H9 (cell line): Measurements from ENCODE around the gene EXOC1L. TPM values are rescaled to one million over a fixed set of nuclear protein-coding genes. Genes with fewer than 3 reads are reported as not detected.
A peak's percentile ranks its signal among the peaks of the same experiment; 100 is the strongest.

Experiments used
- DNase-seq: peaks from one replicate; pipeline ENCODE4 v3.0.0-alpha.2; 2017
- H2AFZ ChIP-seq: one replicate; pipeline ENCODE4 v1.6.1; 2013; ENCODE audit warnings: mild to moderate bottlenecking, low read length, control low read depth, moderate library complexity
- H2AK5ac ChIP-seq: 2 replicates; pipeline ENCODE4 v1.6.1; 2013; ENCODE audit warnings: low read length, control low read depth, mixed read lengths; ENCODE audit not compliant: insufficient read length
- H2BK120ac ChIP-seq: one replicate; pipeline ENCODE4 v1.6.1; 2013; ENCODE audit warnings: low read depth, mild to moderate bottlenecking, low read length, control low read depth, inconsistent platforms; ENCODE audit not compliant: poor library complexity, severe bottlenecking
- H2BK12ac ChIP-seq: 2 replicates; pipeline ENCODE4 v1.6.1; 2013; ENCODE audit warnings: low read length, control low read depth, mixed read lengths, low read depth; ENCODE audit not compliant: insufficient read length
- H2BK15ac ChIP-seq: 2 replicates; pipeline ENCODE4 v1.6.1; 2013; ENCODE audit warnings: low read depth, low read length, control low read depth
- H2BK20ac ChIP-seq: one replicate; pipeline ENCODE4 v1.6.1; 2013; ENCODE audit warnings: low read depth, mild to moderate bottlenecking, low read length, control low read depth, inconsistent platforms; ENCODE audit not compliant: poor library complexity, severe bottlenecking
- H2BK5ac ChIP-seq: 2 replicates; pipeline ENCODE4 v1.6.1; 2013; ENCODE audit warnings: low read length, control low read depth, mixed read lengths; ENCODE audit not compliant: insufficient read length
- H3K14ac ChIP-seq: 2 replicates; pipeline ENCODE4 v1.6.1; 2013; ENCODE audit warnings: low read length, control low read depth; ENCODE audit not compliant: insufficient read depth
- H3K18ac ChIP-seq: 2 replicates; pipeline ENCODE4 v1.6.1; 2013; ENCODE audit warnings: low read depth, mild to moderate bottlenecking, mixed read lengths, low read length, control low read depth; ENCODE audit not compliant: insufficient read length
- H3K23ac ChIP-seq: 2 replicates; pipeline ENCODE4 v1.6.1; 2013; ENCODE audit warnings: low read length, control low read depth, mixed read lengths, low read depth; ENCODE audit not compliant: insufficient read length
- H3K23me2 ChIP-seq: 2 replicates; pipeline ENCODE4 v1.6.1; 2013; ENCODE audit warnings: low read depth, mild to moderate bottlenecking, mixed read lengths, low read length, control low read depth; ENCODE audit not compliant: insufficient read length, poor library complexity, severe bottlenecking
- H3K27ac ChIP-seq: 2 replicates; pipeline ENCODE4 v1.5.1; 2013; ENCODE audit warnings: low read length, control low read depth, mixed read lengths, low read depth; ENCODE audit not compliant: insufficient read length
- H3K27me3 ChIP-seq: 2 replicates; pipeline ENCODE4 v1.6.1; 2013; ENCODE audit warnings: low read length, control low read depth, inconsistent platforms; ENCODE audit not compliant: insufficient read depth
- H3K4ac ChIP-seq: 2 replicates; pipeline ENCODE4 v1.6.1; 2013; ENCODE audit warnings: low read depth, mild to moderate bottlenecking, control low read depth, inconsistent platforms, low read length, moderate library complexity
- H3K4me1 ChIP-seq: 2 replicates; pipeline ENCODE4 v1.6.1; 2013; ENCODE audit warnings: low read length, control low read depth, inconsistent platforms; ENCODE audit not compliant: insufficient read depth
- H3K4me2 ChIP-seq: 2 replicates; pipeline ENCODE4 v1.6.1; 2013; ENCODE audit warnings: low read length, control low read depth, mixed read lengths; ENCODE audit not compliant: insufficient read length, insufficient read depth
- H3K56ac ChIP-seq: 2 replicates; pipeline ENCODE4 v1.6.1; 2013; ENCODE audit warnings: low read depth, mild to moderate bottlenecking, mixed read lengths, low read length, control low read depth; ENCODE audit not compliant: insufficient read length
- H3K79me1 ChIP-seq: 2 replicates; pipeline ENCODE4 v1.6.1; 2013; ENCODE audit warnings: low read depth, mild to moderate bottlenecking, moderate library complexity, low read length, control low read depth, inconsistent platforms; ENCODE audit not compliant: insufficient read depth, poor library complexity, severe bottlenecking
- H3K79me2 ChIP-seq: 2 replicates; pipeline ENCODE4 v1.6.1; 2013; ENCODE audit warnings: low read length, control low read depth, inconsistent platforms; ENCODE audit not compliant: insufficient read depth
- H3K9ac ChIP-seq: 2 replicates; pipeline ENCODE4 v1.6.1; 2013; ENCODE audit warnings: low read length, control low read depth, mixed read lengths; ENCODE audit not compliant: insufficient read length; ENCODE audit errors: extremely low read depth
- H3K9me3 ChIP-seq: one replicate; pipeline ENCODE4 v1.6.1; 2013; ENCODE audit warnings: low read depth, low read length, inconsistent platforms; ENCODE audit not compliant: control insufficient read depth
- H3T11ph ChIP-seq: one replicate; pipeline ENCODE4 v1.6.1; 2013; ENCODE audit warnings: mild to moderate bottlenecking, low read length, control low read depth, inconsistent platforms
- H4K20me1 ChIP-seq: one replicate; pipeline ENCODE4 v1.6.1; 2013; ENCODE audit not compliant: control insufficient read depth, insufficient read length, insufficient read depth
- H4K5ac ChIP-seq: 2 replicates; pipeline ENCODE4 v1.6.1; 2013; ENCODE audit warnings: low read depth, mild to moderate bottlenecking, mixed read lengths, low read length, control low read depth; ENCODE audit not compliant: insufficient read length
- H4K8ac ChIP-seq: replicated peaks from 2 replicates; pipeline ENCODE4 v1.6.1; 2013; ENCODE audit warnings: low read length, control low read depth, mixed read lengths, low read depth; ENCODE audit not compliant: insufficient read length
- H4K91ac ChIP-seq: 2 replicates; pipeline ENCODE4 v1.6.1; 2013; ENCODE audit warnings: low read depth, mild to moderate bottlenecking, moderate library complexity, mixed read lengths, low read length, control low read depth; ENCODE audit not compliant: insufficient read length
- H3K27ac Mint-ChIP-seq, 3 experiments: 2 replicates in 2 of 3; 3 replicates in 1 of 3; pipeline ENCODE4 v1.8.0; 2020 to 2021; ENCODE audit warnings: mixed read lengths in 3 of 3, mild to moderate bottlenecking in 1 of 3, moderate library complexity in 1 of 3
- H3K27me3 Mint-ChIP-seq: 2 replicates; pipeline ENCODE4 v1.8.0; 2021; ENCODE audit warnings: low read depth, mild to moderate bottlenecking, moderate library complexity, mixed read lengths
- H3K36me3 Mint-ChIP-seq, 3 experiments: 2 replicates in 2 of 3; 3 replicates in 1 of 3; pipeline ENCODE4 v1.8.0; 2020 to 2021; ENCODE audit warnings: low read depth in 3 of 3, mixed read lengths in 3 of 3; ENCODE audit not compliant: insufficient read depth in 1 of 3
- H3K4me1 Mint-ChIP-seq, 2 experiments: 2 replicates each; pipeline ENCODE4 v1.8.0; 2020; ENCODE audit warnings: mixed read lengths in 2 of 2
- H3K4me3 Mint-ChIP-seq, 2 experiments: 2 replicates in 1 of 2; 3 replicates in 1 of 2; pipeline ENCODE4 v1.8.0; 2020 to 2021; ENCODE audit warnings: mild to moderate bottlenecking in 2 of 2, mixed read lengths in 2 of 2, moderate library complexity in 1 of 2
- H3K9me3 Mint-ChIP-seq, 2 experiments: 2 replicates in 1 of 2; 3 replicates in 1 of 2; pipeline ENCODE4 v1.8.0; 2020; ENCODE audit warnings: mild to moderate bottlenecking in 2 of 2, mixed read lengths in 2 of 2, moderate library complexity in 1 of 2
- CTCF ChIP-seq: fragments of 200-600 bp; sonication (generic); conservative IDR thresholded peaks from 3 replicates; pipeline ENCODE4 v1.8.0; 2021; ENCODE audit warnings: antibody characterized with exemption, mild to moderate bottlenecking
- WGBS: extraction: QIAGEN DNeasy Blood & Tissue Kit; methylation state at CpG from one replicate; pipeline ENCODE4 v1.1.7; 2013; ENCODE audit warnings: missing lambda C conversion rate, low lambda C conversion rate, mixed read lengths; ENCODE audit not compliant: insufficient read length; ENCODE audit errors: extremely low coverage; 5-methylcytosine and 5-hydroxymethylcytosine counted together
- total RNA-seq: library from RNA; stranded (reverse); gene quantifications from 2 replicates; pipeline ENCODE4 v1.2.1, GENCODE V29; 2021

EXOC1L gene
- total RNA-seq, 1 experiment from 2014 or later: not detected

GRCh38 chr4:55866973-55867574 is 47.5 kb downstream of the EXOC1L start:
- Histone ChIP-seq H2AK5ac (no peak overlapping the region), H3K56ac (no peak overlapping the region), H3K18ac (no peak overlapping the region), H4K8ac (no peak overlapping the region), H3K79me2 (no peaks in the 10 kb centered on the region), H3K27ac (no peak overlapping the region), H3K4me1 (no peaks in the 10 kb centered on the region), H3K79me1 (no peaks in the 10 kb centered on the region), H3K23me2 (no peaks in the 10 kb centered on the region), H3T11ph (no peak overlapping the region), H3K14ac (no peak overlapping the region), H3K4me2 (no peak overlapping the region), H4K20me1 (no peaks in the 10 kb centered on the region), H4K91ac (no peak overlapping the region), H4K5ac (no peak overlapping the region), H3K9me3 (no peaks in the 10 kb centered on the region), H2AFZ (no peak overlapping the region), H2BK15ac (no peak overlapping the region), H3K4ac (no peak overlapping the region), H2BK20ac (no peak overlapping the region), H2BK120ac (no peak overlapping the region), H3K9ac (no peak overlapping the region), H2BK12ac (no peak overlapping the region), H3K27me3 (no peaks in the 10 kb centered on the region), H3K23ac (no peak overlapping the region), H2BK5ac (no peak overlapping the region)
- H3K36me3 Mint-ChIP-seq: peaks cover 9 to 27% (median 20%) of the 10 kb centered on the region in 3 experiments
- no peak overlapping the region for H3K4me3 Mint-ChIP-seq
- peak; percentile 93 for TF ChIP-seq CTCF
- no peak overlapping the region for H3K27ac Mint-ChIP-seq
- no CpG with 5 or more reads among the region's 4 CpGs for whole genome bisulfite sequencing
- DNase-seq: no peak
- no peaks in the 10 kb centered on the region for H3K4me1 Mint-ChIP-seq
- no peaks in the 10 kb centered on the region for H3K9me3 Mint-ChIP-seq
- no peaks in the 10 kb centered on the region for H3K27me3 Mint-ChIP-seq
